HG03095 (cell line): ENCODE results near the gene MAML3.

Experiments used
- ATAC-seq: cut with Tn5 transposase; IDR thresholded peaks from one replicate; pipeline ENCODE4 v1.9.1; 2021; ENCODE audit warnings: moderate library complexity; ENCODE audit not compliant: unreplicated experiment

Gene MAML3

GRCh38 chr4:139797287-139797686 lies 356.7 kb downstream of the MAML3 start:
- ATAC-seq, result no peak

GRCh38 chr4:139795527-139796314 lies 358.3 kb downstream of the MAML3 start:
- no peak for ATAC-seq

DNA sequence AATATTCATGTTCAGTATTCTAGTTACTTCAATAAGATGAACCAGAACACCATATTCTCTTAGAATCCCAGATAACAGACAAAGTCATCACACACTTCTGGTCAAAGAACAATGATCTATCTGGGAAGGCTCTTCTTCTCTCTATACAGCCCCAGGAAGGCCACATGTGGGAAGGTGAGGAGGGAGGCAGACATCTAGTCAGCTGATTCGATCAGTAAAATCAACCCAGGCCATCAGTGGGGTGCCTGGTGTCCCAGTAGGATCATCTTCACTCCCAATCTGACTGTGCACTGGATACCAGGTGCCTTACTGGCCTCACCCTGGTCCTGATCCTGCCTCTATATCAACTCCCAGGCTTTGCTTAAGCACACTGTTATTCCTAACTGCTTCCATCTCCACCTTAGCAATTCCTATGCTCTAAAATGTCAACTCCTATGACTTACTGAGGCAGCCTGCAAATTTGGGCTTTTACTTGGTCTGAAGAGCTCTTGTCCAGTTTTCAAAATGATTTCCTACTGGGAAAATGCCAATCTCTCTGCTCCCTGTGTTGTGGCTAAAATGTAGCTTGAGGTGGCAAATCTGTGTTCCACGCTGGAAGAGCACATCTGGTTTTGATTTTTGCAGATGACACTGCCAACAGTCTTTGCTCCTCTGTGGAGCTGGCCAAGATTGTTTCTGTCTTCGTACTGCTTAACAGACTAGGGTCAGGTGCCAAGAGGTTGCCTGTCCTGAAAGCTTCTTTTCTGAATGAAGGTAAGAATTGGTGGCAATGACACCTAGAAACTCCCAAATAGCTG lies 359.6 kb downstream of the MAML3 start:
- no peak for ATAC-seq

GRCh38 chr4:139791681-139792080 lies 362.3 kb downstream of the MAML3 start:
- ATAC-seq, result no peak

DNA sequence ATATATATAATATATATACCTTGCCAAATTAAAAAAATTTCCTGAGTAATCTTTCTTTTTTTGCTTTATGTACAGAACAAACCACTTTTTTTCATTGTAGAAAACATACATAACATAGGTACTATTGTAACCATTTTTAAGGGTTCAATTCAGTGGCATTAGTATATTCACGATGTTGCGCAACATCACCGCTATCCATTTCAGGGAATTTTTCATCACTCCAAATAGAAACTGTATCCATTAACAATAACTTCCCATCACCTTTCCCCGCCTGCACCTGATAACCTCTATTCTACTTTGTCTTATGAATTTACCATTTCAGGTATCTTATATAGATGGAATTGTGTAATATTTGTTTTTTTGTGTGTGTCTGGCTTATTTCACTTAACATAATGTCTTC lies 363.7 kb downstream of the MAML3 start:
- no peak for ATAC-seq

GRCh38 chr4:139789096-139789654 lies 364.8 kb downstream of the MAML3 start:
- no peak for ATAC-seq

- ATAC-seq, result no peak
Observed at GRCh38 chr4:139786494-139787354, 367.3 kb downstream of the MAML3 start.

GRCh38 chr4:139785356-139785755 lies 368.6 kb downstream of the MAML3 start:
- no peak for ATAC-seq

- no peak for ATAC-seq
Observed at GRCh38 chr4:139783741-139784484, 370.1 kb downstream of the MAML3 start.

DNA sequence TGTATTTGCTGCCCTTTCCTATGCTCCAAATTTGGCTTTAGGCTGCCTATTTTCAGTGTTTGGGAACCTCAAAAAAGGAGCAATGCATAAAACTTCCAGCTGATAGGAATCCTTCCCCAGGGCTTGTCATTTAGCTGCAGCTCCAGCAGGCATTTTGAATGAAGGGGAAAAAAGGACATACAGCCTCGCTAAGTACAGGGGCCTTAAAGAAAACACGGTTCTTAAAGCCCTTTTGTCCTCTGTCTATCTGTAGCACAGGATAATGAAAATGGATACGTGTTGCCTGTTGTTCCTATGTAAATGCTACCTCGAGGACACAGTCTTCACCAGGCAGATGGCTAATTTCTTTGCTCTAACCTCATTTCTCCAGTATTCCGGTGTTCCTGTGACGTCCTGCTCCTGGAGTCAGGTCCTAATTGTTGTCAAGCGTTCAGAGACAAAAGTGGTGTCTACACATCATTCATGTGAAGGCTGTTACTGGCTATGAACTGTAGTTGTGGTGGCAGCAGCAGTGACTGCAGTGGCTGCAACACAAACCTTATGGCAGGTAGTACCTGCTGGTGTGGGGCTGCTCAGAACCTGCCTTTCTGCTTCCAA lies 371.0 kb downstream of the MAML3 start:
- ATAC-seq, result no peak

- ATAC-seq, result no peak
Observed at GRCh38 chr4:139781066-139781465, 372.9 kb downstream of the MAML3 start.

DNA sequence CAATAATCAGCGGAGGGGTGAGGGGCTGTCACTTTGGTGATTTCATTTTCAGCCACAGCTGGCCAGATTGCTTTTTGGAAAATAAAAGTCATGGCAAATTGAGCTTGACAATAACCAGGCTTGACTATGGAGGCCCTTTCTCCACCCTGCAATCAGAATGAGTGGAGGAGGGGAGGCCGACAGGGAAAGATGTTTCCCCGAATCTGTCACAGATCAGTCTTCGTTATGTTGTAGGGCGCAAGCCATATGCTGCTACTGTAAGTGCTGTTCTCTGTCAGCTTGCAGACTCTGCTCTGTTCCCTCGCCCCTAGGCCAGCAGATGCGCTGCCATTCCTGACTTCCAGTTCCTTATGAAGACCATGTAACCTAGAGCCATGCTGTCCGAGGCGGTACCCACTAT lies 374.3 kb downstream of the MAML3 start:
- ATAC-seq, result no peak

DNA sequence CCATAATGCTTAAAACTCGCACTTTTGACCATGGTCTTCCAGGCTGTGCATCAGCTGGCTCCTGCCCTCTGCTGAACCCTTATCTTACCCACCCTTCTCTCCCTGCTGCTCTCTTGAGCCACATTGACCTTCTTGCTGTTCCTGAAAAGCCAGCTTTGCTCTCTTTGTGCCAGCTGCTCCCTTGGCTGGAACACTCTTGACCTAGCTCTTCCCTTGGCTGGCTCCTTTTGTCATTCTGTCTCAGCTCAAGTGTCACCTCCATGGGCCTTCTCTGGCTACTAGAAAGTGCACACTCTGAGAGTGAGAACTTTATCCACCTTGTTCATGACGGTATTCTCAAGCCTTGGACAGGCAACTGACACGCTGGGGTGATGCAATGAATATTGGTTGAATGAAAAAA lies 376.2 kb downstream of the MAML3 start:
- no peak for ATAC-seq

GRCh38 chr4:139776235-139776634 lies 377.7 kb downstream of the MAML3 start:
- no peak for ATAC-seq

DNA sequence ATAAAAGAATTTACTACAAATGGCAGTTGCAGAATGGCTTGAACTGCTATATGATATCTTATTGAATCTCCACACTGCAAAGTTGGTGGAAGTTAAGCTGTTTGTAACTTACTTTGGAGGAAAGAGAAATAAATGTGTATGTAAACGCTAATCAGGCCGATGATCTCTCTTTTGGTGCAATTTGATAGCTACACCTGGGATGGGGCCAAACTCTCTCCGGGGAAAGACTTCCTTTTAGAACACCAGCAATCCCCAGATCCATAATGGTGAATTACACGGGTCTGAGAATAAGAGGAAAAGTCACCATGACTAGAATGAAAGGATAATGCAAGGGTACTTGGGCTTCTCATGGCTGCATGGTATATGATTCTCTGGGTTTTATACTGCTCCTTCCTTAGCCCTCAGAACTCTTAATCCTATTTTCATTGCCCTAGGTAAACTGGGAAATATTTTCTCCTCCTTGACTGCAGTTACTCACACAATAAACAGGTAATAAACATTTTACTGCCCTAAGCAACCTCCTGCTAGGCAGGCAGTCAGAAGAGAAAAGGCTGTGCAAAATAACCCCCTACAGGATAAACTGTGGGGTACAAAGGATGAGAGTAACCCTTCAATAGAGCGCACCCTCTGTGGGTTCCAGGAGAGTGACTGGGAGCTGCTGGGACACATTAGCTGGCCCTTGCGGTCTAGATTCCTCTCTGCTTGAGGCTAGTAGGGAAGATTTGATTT lies 379.1 kb downstream of the MAML3 start:
- no peak for ATAC-seq

GRCh38 chr4:139773560-139774318 lies 380.2 kb downstream of the MAML3 start:
- no peak for ATAC-seq

- no peak for ATAC-seq
Observed at GRCh38 chr4:139770361-139770760, 383.6 kb downstream of the MAML3 start.

DNA sequence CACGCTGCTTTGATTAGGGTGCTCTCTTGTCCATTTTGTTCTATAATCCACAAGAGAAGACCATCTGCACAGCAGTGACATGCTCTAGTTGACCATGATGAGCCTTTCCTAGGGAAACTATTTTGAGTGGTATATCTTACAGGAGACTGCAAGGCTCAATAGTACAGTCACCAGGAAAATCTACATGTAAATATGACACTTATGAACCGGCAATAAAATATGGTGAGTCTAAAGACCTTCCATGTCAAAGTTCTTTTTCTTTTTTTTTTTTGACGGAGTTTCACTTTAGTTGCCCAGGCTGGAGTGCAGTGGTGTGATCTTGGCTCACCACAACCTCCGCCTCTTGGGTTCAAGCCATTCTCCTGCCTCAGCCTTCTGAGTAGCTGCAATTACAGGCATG lies 384.6 kb downstream of the MAML3 start:
- ATAC-seq, result no peak

DNA sequence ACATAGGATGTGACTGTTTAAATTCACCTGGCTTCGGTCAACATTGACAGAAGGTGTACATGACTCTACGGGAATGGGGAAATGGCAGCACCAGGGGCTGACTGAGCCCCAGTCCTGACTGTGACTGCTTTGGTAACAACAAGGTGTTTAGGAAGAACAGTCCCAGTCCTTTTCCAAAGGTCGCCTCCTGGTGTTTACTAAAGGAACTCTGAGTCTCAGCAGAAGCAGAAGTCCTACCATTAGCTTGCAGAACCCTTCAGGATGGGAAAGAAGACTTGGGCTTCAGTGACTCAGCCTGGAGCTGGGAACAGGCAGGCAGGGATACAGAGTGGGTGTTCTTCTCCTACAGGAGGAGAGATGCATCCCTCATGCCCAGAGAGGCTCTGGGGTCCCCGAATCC lies 385.1 kb downstream of the MAML3 start:
- no peak for ATAC-seq
